Retinal pigment epithelial cell (primary cell): ENCODE data around the gene FAM210A.
A peak's percentile ranks its signal among the peaks of the same experiment; 100 is the strongest.

Source experiments
- DNase-seq: peaks from one replicate; pipeline ENCODE4 v3.0.0-alpha.2; 2010; ENCODE audit warnings: low read depth
- H3K4me3 ChIP-seq: 2 replicates; pipeline ENCODE4 v1.5.1; 2011; ENCODE audit warnings: mild to moderate bottlenecking, low read length, control low read depth, moderate library complexity
- TF ChIP-seq, protein P1 (sequence below): conservative IDR thresholded peaks from 2 replicates; pipeline ENCODE4 v1.5.1; 2011; ENCODE audit warnings: low read depth, low read length, control low read depth, inconsistent platforms

Gene FAM210A

GRCh38 chr18:13725566-13726231 is 659 bp downstream of the FAM210A start:
- H3K4me3 ChIP-seq: peak overlapping the region; percentile 94
- DNase-seq: no peak
- TF ChIP-seq, protein P1, sequence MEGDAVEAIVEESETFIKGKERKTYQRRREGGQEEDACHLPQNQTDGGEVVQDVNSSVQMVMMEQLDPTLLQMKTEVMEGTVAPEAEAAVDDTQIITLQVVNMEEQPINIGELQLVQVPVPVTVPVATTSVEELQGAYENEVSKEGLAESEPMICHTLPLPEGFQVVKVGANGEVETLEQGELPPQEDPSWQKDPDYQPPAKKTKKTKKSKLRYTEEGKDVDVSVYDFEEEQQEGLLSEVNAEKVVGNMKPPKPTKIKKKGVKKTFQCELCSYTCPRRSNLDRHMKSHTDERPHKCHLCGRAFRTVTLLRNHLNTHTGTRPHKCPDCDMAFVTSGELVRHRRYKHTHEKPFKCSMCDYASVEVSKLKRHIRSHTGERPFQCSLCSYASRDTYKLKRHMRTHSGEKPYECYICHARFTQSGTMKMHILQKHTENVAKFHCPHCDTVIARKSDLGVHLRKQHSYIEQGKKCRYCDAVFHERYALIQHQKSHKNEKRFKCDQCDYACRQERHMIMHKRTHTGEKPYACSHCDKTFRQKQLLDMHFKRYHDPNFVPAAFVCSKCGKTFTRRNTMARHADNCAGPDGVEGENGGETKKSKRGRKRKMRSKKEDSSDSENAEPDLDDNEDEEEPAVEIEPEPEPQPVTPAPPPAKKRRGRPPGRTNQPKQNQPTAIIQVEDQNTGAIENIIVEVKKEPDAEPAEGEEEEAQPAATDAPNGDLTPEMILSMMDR: no peak

GRCh38 chr18:13720847-13721246 is 5.5 kb downstream of the FAM210A start:
- no peak for DNase-seq
- TF ChIP-seq, protein P1: no peak
- no peak overlapping the region for H3K4me3 ChIP-seq

- TF ChIP-seq, protein P1: no peak
- no peak for DNase-seq
- no peak overlapping the region for H3K4me3 ChIP-seq
These were observed 6.2 kb downstream of the FAM210A start for GRCh38 chr18:13720123-13720522.

DNA sequence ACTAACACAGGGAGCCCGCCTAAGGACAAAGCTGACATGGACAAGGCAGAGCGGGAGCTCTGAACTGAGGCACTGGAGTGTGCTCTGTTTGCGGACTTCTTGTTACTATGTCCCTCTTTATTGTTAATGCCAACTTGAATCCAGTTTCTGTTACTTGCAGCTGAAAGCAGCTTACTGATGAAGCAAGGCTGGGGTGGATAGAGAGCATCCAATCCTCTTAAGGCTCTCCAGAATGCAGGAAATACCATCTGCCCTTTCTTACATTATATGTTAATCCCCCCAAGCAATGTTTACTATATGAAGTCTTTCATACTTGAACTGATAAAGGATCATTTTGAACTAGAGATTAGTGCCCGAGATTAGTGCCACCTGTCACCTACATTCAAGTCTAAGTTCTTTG is 9.4 kb downstream of the FAM210A start:
- no peak overlapping the region for H3K4me3 ChIP-seq
- DNase-seq: no peak

DNA sequence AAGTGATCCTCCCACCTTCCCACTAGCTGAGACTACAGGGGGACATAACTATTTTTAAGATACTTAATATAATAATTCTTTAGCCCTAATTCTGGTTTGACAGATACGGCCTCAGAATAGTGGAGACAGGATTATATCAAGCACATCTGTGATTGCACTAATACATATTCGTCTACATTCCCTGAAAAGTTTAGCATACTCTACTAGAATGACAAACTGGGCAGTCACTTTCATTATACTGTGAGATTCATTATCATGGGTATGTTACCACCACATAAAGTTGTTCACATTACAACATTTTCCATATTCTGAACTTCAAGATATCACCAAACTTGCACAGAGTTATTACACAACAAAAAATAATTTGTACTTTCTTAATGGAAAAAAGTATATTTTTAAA is 11.0 kb downstream of the FAM210A start:
- no peak for DNase-seq
- TF ChIP-seq, protein P1: no peak
- H3K4me3 ChIP-seq: no peak overlapping the region

More for the DNA sequence above, 9.4 kb downstream of the FAM210A start:
- TF ChIP-seq, protein P1: no peak

DNA sequence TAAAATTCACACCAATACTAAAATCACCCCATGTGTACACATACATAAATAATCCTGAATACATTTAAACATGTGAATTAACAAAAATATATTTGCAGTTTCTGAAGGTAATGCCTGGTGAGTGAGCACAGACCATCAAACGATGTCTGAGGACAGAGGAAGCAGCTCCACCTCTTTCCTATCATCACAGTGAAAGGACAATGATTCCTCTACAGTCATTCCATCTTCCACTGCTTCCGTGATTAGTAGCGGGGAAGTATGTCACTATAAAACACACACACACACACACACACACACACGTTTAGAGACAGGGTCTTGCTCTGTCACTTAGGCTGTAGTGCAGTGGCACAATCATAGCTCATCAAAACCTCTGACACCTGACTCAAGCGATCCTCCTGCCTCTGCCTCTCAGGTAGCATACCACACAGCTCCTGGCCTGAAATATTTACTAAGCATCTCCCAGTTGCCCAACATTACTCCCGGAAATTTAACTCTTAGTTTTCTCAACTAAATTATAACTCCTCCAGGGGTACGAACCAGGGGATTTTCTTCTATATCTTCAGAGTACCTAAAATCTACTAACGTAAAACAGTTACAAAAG is 12.8 kb downstream of the FAM210A start:
- no peak for DNase-seq
- H3K4me3 ChIP-seq: no peak overlapping the region
- TF ChIP-seq, protein P1: no peak
